Activated T-cell treated with anti-CD3 and anti-CD28 coated beads, Interleukin-2, amount 50 U/mL, for 48 hours (primary cell): ENCODE data around the gene NCL.

Experiments used
- DNase-seq, 2 experiments: peaks; one replicate each; pipeline ENCODE4 v3.0.0-alpha.2; 2020

Gene NCL, protein sequence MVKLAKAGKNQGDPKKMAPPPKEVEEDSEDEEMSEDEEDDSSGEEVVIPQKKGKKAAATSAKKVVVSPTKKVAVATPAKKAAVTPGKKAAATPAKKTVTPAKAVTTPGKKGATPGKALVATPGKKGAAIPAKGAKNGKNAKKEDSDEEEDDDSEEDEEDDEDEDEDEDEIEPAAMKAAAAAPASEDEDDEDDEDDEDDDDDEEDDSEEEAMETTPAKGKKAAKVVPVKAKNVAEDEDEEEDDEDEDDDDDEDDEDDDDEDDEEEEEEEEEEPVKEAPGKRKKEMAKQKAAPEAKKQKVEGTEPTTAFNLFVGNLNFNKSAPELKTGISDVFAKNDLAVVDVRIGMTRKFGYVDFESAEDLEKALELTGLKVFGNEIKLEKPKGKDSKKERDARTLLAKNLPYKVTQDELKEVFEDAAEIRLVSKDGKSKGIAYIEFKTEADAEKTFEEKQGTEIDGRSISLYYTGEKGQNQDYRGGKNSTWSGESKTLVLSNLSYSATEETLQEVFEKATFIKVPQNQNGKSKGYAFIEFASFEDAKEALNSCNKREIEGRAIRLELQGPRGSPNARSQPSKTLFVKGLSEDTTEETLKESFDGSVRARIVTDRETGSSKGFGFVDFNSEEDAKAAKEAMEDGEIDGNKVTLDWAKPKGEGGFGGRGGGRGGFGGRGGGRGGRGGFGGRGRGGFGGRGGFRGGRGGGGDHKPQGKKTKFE

DNA sequence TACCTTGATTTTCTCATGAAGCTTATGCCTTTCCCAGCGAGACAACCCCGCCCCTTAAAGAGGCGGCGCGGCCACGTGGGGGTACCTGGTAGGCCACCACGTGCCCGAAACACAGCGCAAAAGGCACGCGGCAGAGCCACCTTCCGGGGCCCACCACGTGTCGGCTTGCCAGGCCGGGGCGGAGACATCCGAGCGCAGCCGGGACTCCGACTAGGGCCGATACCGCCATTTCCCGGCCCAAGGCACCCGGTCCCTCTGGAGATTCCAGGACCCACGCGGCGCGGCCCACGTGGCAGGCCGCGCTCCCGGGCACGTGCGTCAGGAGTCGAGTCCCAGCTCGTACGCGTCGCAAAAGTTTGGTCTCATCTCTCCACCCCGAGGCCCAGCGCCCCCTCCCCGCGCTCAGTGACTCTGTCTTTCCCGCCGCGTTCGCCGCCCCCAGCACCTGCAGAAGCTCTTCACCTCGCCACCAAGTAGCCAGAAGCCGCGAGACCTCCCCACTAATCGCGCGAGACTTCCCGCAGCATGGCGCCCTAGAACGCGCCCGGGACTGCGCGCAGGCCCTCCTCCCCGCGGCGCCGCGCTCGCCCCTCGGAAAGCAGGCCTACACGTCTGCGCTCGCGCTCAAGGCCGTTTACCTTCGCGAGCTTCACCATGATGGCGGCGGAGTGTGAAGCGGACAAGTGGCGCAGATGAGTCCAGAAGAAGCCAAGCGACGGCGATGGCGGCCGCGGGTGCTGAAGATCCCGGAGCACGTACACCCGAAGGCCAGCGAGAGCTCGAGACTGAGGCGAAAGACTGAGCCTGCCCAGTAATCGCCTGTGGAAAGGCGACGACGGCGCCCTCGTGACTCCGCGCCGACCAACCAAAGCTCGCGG is at the start of gene NCL:
NCL (minus strand) TSS at position 787 of the 878 bp plus-strand sequence; CDS start at position 656, 131 bp downstream.
- DNase-seq, result peak; percentile 83 to 84

DNA sequence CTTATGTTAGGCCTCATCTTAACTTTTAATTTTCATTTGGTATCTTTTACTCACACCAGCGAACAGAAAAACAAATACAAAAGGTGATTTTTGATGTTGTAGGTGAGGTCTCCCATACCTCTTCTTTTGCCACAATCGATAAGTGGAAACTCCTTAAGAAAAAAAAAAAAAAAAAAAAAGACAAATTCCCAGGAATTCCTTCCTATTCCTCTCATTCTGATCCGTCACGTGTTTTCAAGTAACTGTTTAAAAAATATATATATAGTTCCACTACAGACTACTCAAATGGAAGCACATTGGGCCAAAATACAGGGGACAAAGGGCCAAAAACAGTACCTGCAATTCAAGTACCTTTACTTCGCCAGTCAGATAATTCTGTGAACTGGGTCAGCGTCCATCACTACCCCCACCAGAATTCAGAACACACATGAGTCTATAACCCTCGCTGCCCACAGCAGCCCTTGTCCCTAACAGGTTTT is 49.5 kb upstream of the NCL start:
- DNase-seq, result no peak

DNA sequence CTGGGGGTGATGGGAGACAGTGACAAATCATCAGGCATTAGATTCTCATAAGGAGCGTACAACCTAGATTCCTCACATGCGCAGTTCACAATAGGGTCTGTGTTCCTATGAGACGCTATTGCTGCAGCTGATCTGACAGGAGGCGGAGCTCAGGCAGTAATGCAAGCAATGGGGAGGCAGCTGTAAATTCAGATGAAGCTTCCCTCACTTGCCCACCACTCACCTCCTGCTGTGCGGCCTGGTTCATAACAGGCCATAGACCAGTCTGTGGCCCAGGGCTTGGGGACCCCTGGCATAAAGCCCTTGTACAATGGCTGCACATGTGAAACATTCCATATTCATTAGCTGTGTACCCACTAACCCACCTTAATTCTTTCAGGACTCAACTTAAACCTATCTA is 47.9 kb upstream of the NCL start:
- DNase-seq, result no peak

DNA sequence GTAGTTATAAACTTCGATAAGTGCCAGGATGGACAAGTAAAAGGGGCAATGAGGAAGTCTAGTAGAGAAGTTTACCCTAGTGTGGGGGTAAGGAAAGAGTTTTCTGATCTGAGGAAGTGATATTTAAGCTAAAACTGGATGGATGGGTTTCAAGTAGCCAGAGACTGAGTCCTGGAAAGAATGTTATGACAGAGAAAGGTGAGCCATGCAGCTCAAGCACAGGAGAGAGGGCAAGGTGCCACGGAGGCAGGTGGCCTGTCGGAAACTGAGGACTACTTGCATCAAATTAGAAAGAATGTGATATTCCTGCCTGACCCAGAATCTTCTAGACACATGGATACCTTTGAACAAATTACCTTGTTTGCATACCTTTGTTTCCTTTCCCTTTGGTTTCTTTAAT is 39.5 kb upstream of the NCL start:
- no peak for DNase-seq

DNA sequence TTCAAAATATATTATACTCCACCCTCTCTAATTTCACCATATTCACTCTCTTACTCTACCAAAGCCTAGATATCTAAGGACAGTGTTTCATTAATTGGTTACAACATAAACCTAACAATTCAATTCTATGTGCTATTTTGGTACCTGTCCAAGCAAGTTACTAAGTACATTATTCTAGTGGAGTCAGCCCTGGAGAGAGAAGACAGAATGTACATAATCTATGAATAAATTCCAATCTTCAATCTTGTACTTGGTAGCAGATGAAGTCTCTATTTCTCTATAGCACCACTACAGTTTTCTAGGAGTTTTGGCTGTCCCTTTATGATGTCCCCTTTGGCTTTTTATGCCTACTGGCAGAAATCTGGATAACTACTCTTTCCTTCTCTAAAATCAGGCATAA is 38.3 kb upstream of the NCL start:
- DNase-seq, result no peak

DNA sequence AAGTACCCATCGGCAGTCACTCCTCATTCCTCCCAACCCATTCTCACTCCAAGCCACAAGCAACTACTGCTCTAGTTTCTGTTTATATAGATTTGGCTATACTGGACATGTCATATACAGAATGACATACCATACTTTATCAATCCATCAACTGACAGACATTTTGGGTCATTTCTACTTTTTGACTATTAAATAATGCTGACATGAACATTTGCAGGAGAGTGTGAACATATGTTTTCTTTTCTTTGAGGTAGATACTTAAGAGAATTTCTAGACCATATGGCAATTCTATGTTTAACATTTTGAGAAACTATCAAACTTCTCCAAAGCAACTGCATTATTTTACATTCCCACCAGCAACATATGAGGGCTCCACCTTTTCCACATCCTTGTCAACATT is 33.4 kb upstream of the NCL start:
- DNase-seq, result no peak

DNA sequence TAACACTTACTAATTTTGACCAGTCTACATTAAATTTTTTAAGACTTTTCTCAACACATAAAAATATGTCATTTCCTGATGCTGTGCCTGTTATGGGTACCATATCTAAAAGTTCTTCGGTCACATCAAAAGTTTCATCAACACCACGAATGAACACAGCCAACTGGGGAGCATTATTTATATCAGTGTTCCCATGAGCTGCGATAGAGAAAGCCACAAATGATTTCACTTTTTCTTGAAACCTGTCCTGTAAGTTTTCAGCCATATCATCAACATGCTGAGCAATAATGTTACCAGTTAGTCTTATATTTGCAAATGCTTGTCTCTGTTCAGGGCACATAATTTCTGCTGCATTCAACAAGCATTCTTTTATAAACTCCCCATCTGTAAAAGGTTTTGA is 30.4 kb upstream of the NCL start:
- no peak for DNase-seq

DNA sequence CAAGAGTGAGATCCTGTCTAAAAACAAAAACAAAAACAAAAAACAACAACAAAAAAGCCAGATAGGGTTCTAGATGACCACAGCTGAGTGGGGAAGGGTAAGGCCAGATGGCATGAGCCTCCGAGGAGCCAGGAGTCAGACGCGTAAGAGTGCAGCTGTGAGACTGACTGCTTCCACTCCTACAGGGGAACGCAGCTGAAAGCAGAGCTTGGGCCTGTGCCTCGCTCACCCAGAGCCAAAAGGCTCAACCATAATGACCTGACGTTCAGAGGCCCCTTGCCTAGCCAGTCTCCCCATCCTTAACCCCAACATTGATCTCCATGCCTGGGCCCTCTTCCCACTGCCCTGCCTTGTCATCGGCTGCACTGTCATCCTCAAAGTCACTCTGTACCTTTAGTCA is 26.5 kb upstream of the NCL start:
- DNase-seq, result no peak

DNA sequence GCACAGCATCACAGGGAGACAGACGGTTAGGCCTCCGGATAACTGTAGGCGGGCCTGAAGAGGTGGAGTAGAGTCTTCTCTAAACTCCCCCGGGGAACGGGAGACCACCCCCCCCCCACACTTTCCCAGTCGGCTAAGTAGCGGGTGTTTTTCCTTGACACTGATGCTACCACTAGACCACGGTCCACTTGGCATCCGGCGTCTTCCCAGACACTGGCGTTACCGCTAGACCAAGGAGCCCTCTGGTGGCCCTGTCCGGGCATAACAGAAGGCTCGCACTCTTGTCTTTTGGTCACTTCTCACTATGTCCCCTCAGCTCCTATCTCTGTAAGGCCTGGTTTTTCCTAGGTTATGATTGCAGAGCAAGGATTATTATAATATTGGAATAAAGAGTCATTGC is 25.7 kb upstream of the NCL start:
- peak; percentile 56 to 59 for DNase-seq

DNA sequence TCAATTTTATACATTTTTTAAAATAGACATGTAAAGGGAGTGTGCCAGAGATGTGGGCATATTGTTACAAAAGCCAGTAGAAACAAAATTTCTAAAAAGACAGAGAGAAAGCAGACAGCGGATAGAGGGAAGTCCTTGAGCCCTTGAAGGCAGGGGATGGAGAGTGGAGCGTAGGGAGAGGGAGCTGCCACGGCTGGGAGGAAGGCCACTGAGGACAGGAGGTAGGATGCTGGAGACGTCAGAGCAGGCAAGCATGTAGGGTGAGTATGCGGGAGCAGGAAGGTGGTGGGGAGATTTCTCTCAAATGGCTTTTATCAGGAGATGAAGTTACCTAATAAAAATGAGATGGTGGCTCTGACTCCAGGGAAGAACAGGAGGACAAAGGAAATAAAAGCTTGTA is 24.0 kb upstream of the NCL start:
- DNase-seq, result no peak

DNA sequence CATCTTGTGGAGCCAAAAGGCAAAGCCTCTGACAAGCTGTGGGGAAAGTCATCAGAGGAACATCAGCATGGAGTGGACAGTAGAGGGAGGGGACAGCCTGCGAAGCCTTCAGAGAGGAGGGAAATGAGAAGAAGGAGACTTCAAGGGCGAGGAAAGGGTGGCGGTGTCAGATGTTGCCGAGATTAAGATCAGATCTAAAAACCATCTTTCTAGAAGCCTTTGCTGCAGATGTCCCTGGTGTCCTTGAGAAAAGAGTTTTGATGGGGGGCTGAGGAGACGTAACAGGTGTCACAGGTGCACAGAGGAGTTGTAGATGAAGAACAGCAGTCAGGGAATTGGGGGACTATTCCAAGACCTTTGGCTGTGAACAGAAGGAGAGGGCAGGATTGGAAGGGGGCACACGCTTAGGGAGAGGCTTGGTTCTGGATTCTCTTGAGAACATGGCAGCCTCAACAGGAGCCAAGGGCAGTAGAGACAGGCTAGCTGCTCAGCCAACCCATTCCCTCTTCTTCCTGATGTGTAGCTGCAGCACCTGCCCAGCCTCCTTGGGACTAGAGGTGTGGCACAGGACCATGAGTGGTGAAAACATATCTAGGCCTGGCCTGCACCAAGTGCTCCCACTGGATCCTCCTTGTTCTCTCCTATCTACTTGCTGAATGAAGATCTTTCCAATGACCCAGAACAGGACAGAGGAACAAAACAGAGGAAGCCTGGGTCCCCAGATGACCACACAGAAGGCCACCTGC is 22.7 kb upstream of the NCL start:
- no peak for DNase-seq

DNA sequence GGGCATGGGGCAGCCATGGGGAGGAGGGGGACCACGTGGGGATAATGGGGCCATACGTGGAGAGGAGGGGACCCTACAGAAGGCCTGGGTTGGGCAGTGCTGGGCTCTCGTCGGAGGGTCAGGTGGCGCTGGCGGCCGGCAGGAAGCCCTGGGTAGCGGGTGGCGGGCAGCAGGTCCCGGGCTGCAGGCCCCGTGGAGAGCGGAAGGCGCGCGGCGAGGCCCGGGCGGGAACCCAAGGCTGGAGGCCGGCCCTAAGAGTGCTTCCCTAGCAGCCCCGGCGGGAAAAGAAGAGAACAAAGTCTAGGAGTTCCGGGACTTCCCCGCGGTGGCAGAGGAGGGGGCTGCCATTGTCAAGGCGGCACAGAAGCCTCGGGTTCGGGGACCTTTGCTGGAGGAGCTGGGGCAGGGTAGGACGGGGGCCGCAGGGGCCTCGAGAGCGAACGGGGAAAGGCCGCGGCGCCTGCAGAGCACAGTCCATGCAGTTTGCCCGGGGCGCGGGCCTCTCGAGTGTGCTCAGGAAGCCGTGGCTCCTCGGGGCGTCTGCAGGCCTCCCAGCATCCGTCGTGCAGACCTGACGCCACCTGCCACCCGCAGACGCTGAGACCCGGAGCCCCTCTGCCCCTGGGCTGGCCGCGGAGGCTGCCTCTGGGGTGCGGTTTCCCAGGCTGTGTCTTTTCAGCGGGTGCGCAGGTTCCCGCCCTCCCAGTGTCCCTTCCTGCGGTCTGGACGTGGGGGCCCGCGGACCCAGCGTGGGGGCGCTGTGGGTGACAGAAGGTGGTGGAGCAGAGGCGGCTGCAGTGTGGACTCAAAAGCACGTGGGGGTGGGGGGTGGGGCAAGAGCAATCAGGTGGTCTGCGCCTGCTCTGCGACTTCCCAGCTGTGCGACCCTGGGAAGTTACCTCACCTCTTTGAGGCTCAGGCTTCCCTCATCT is 19.4 kb upstream of the NCL start:
- DNase-seq, result peak; percentile 44 to 53

DNA sequence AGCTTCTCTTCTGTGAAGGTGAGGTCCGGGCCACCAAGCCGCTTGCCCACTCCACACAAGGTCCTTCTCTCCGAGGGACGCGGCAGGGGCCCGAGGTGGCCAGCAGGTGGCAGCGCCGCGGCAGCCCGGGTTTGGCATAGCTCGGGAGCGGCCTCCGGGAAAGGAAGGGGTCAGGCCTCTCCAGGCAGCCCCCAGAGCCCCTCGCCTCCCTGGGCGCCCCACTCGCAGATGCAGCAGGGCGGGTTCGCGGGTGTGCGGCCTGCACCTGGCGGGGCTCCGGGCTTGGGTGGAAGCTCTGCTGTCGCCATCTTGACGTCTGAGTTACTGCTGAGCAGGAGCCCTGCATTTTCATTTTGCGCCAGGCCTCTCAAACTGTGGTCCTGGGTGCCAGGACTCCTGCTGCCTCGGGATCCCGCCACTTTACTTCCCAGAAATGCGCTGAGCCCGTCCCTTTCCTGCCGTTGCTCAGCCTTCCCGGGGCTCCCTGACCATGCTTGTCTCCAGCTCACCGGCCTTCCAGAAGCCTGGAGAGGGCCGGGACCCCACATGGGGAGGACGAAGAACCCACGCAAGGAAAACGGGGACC is 18.6 kb upstream of the NCL start:
- DNase-seq, result peak; percentile 85 to 87

DNA sequence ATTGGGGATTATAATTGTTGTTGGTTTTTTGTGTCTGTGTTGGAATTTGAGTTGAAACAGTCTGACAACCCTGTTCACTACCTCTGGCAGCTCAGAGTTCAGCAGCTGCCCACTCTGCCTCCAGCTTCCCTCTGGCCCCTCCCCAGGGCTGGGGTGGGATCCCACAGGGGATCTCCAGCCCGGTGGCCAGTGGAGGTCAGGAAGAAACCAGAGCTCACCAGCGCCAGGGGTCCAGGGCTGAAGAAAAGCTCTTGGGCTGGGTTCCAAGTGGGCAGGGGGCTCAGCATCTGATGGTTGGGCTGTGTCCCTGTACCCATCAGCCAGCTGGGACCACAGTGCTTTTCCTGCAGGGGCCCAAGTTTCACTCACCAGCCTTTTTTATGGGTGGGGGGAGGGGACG is 16.5 kb upstream of the NCL start:
- no peak for DNase-seq

DNA sequence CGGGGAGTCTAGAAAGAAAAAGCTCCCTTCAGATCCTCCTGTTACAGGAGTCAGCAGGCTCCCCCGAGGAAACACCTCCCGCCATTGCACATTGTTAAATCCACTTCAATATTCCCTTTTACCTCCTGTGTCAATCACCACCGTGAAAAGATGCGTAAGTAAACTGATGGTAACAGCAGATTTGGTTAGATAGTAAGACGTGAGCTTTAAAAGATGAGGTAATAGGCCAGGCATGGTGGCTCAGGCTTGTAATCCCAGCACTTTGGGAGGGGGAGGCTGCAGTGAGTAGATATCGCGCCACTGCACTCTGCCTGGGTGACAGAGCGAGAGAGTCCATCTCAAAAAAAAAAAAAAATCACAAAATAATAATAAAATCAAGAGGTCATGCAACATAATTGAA is 15.2 kb upstream of the NCL start:
- no peak for DNase-seq

DNA sequence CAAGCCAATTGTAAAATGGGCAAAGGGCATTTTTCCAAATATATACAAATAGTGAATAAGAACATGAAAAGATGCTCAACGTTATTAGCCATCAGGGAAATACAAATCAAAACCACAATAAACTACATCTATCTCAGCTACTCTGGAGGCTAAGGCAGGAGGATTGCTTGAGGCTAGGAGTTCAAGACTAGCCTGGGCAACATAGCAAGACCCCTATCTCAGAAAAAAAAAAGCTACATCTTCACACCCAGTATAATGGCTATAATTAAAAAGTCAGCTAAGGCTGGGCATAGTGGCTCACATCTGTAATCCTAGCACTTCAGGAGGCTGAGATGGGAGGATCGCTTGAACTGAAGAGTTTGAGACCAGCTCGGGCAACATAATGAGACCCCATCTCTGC is 12.6 kb upstream of the NCL start:
- DNase-seq, result no peak

DNA sequence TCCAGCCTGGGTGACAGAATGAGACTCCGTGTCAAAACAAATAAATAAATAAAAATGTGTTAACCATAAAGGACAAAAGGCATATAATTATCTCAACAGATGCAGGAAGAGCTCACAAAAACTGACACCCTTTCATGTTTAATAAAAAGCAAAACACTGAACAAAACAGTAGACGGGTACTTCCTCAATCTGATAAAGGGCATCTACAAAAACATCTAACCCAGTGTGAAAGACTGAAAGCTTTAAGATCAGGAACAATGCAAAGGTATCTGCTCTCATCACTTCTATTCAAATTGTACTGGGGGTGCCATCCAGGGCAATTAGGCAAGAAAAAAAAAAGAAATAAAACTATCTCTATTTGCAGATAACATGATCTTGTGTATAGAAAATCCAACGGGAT is 11.7 kb upstream of the NCL start:
- DNase-seq, result no peak

DNA sequence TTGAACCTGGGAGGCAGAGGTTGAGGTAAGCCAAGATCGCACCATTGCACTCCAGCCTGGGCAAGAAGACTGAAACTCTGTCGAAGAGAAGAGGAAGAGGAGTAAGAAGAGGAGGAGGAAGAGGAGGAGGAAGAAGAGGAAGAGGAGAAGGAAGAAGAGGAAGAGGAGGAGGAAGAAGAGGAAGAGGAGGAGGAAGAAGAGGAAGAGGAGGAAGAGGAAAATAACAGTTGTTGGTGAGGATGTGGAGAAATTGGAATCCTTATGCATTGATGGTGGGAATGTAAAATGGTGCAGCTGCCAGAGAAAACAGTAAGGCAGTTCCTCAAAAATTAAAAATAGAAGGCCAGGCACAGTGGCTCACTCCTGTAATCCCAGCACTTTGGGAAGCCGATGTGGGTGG is 8.5 kb upstream of the NCL start:
- no peak for DNase-seq

DNA sequence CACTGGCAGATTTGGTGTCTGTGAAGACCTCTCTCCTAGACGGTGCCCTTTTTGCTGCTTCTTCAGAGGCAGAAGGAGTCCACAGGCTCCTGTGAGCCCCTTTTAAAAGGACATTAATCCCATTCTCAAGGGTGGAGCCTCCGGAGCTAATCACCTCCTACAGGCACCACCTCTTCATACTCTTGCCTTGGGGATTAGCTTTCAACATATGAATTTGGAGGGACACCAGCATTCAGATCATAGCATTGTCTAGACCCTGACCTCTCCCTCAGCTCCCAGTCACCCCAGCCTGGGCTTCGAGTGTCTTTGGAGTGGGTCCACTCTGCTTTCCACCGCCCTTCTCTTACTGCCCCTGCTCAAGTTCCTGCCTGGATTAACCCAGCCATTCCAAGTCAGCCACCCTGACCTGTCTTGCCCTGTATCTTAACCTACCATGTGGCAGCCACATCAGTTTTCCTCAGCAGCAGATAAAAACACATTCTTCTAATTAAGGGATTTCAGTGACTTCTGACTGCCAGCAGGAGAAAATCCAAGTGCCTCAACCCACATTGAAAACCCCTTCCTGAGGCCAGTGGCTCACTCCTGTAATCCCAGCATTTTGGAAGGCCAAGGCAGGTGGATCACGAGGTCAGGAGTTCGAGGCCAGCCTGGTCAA is 6.1 kb upstream of the NCL start:
- no peak for DNase-seq

DNA sequence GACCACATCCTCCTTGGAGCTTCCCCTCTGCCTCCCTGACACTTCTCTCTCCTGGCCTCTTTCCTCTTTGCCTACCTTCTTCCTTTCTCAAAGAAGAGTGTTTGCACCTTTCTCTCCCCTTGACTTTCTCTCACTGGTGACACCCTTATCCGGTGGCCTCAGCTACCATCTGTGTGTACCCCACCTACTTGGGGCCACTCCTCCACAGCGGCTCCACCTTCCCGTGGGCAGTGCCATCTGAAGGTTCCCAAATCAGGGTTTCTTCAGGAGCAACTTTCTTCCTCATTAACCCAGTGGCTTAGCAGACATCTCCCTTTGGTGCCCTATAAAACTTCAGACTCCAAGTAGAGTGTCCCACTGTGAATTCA is 5.3 kb upstream of the NCL start:
- DNase-seq, result no peak
